Activated T-helper 1 cell treated with anti-CD3 and anti-CD28 coated beads, Interleukin-12 subunit alpha, Interleukin-12 subunit beta, Interleukin-2, Interleukin-4 antibody, amounts not matched to agents 30 ng/mL and 10 ng/mL and 1 ng/mL, durations not matched to agents 14 hours and 24 hours and 36 hours (primary cell): Measurements from ENCODE around the gene CDH13. TPM values are rescaled to one million over a fixed set of nuclear protein-coding genes. Genes with fewer than 3 reads are reported as not detected.

Source experiments
- DNase-seq: peaks from one replicate; pipeline ENCODE4 v3.0.0; 2021; ENCODE audit warnings: low spot score
- H3K27ac Mint-ChIP-seq: one replicate; pipeline ENCODE4 v1.8.0; 2021; ENCODE audit warnings: mild to moderate bottlenecking, mixed read lengths
- H3K27me3 Mint-ChIP-seq: one replicate; pipeline ENCODE4 v1.8.0; 2022; ENCODE audit warnings: mild to moderate bottlenecking, moderate library complexity, mixed read lengths; ENCODE audit not compliant: insufficient read depth
- H3K36me3 Mint-ChIP-seq: one replicate; pipeline ENCODE4 v1.8.0; 2021; ENCODE audit warnings: low read depth, mixed read lengths
- H3K4me1 Mint-ChIP-seq: one replicate; pipeline ENCODE4 v1.8.0; 2021; ENCODE audit warnings: low read depth, mixed read lengths
- H3K4me3 Mint-ChIP-seq: one replicate; pipeline ENCODE4 v1.8.0; 2021; ENCODE audit warnings: mild to moderate bottlenecking, moderate library complexity, mixed read lengths
- H3K9me3 Mint-ChIP-seq: one replicate; pipeline ENCODE4 v1.8.0; 2021; ENCODE audit warnings: mixed read lengths
- intact Hi-C: fragments of 100-400 bp; cut with micrococcal nuclease; formaldehyde crosslinking; loops from one replicate; pipeline ENCODE4 v1.15.1; 2024
- total RNA-seq: library from RNA; stranded (reverse); gene quantifications from 2 replicates; pipeline ENCODE4 v1.2.3, GENCODE V29; 2022

Gene CDH13
- total RNA-seq, 1 donor from 2014 or later: not detected

- no peaks in the 10 kb centered on the region for H3K36me3 Mint-ChIP-seq
- H3K27me3 Mint-ChIP-seq: no peaks in the 10 kb centered on the region
- H3K4me3 Mint-ChIP-seq: no peak overlapping the region
- no peaks in the 10 kb centered on the region for H3K9me3 Mint-ChIP-seq
- no peaks in the 10 kb centered on the region for H3K4me1 Mint-ChIP-seq
- intact Hi-C loops: no loop called here
- no peak overlapping the region for H3K27ac Mint-ChIP-seq
- no peak for DNase-seq
These were observed 708.3 kb downstream of the CDH13 start for GRCh38 chr16:83335076-83335475.

GRCh38 chr16:83336603-83337002 is 709.8 kb downstream of the CDH13 start:
- intact Hi-C loops: no loop called here
- H3K9me3 Mint-ChIP-seq: no peaks in the 10 kb centered on the region
- no peaks in the 10 kb centered on the region for H3K27me3 Mint-ChIP-seq

GRCh38 chr16:83338138-83338537 is 711.4 kb downstream of the CDH13 start:
- no peak overlapping the region for H3K27ac Mint-ChIP-seq
- no peak overlapping the region for H3K4me3 Mint-ChIP-seq
- H3K36me3 Mint-ChIP-seq: no peaks in the 10 kb centered on the region
- no peak for DNase-seq
- no peaks in the 10 kb centered on the region for H3K4me1 Mint-ChIP-seq
- H3K27me3 Mint-ChIP-seq: no peaks in the 10 kb centered on the region
- intact Hi-C loops: no loop called here
- no peaks in the 10 kb centered on the region for H3K9me3 Mint-ChIP-seq

More at GRCh38 chr16:83336603-83337002, 709.8 kb downstream of the CDH13 start:
- H3K36me3 Mint-ChIP-seq: no peaks in the 10 kb centered on the region
- H3K4me1 Mint-ChIP-seq: no peaks in the 10 kb centered on the region
- H3K4me3 Mint-ChIP-seq: no peak overlapping the region
- H3K27ac Mint-ChIP-seq: no peak overlapping the region
- DNase-seq: no peak

GRCh38 chr16:83338941-83339340 is 712.2 kb downstream of the CDH13 start:
- intact Hi-C loops: no loop called here
- H3K4me1 Mint-ChIP-seq: no peaks in the 10 kb centered on the region
- no peaks in the 10 kb centered on the region for H3K27me3 Mint-ChIP-seq
- no peak overlapping the region for H3K27ac Mint-ChIP-seq
- no peak for DNase-seq
- no peak overlapping the region for H3K4me3 Mint-ChIP-seq
- no peaks in the 10 kb centered on the region for H3K9me3 Mint-ChIP-seq
- H3K36me3 Mint-ChIP-seq: no peaks in the 10 kb centered on the region

- H3K27ac Mint-ChIP-seq: no peak overlapping the region
- H3K4me1 Mint-ChIP-seq: no peaks in the 10 kb centered on the region
- no peaks in the 10 kb centered on the region for H3K36me3 Mint-ChIP-seq
- H3K9me3 Mint-ChIP-seq: no peaks in the 10 kb centered on the region
- DNase-seq: no peak
- no peak overlapping the region for H3K4me3 Mint-ChIP-seq
- no peaks in the 10 kb centered on the region for H3K27me3 Mint-ChIP-seq
- intact Hi-C loops: no loop called here
These were observed 717.2 kb downstream of the CDH13 start for GRCh38 chr16:83343935-83344366.

- Mint-ChIP-seq H3K4me1 (no peaks in the 10 kb centered on the region), H3K4me3 (no peak overlapping the region), H3K27me3 (no peaks in the 10 kb centered on the region), H3K9me3 (no peaks in the 10 kb centered on the region), H3K27ac (no peak overlapping the region), H3K36me3 (no peaks in the 10 kb centered on the region)
- intact Hi-C loops: no loop called here
- no peak for DNase-seq
These were observed 719.3 kb downstream of the CDH13 start for GRCh38 chr16:83345846-83346640.

- Mint-ChIP-seq H3K4me1 (no peaks in the 10 kb centered on the region), H3K4me3 (no peak overlapping the region), H3K27me3 (no peaks in the 10 kb centered on the region), H3K36me3 (no peaks in the 10 kb centered on the region), H3K27ac (no peak overlapping the region), H3K9me3 (no peaks in the 10 kb centered on the region)
- DNase-seq: no peak
- intact Hi-C loops: no loop called here
These were observed 722.2 kb downstream of the CDH13 start for GRCh38 chr16:83348991-83349390.

GRCh38 chr16:83350481-83350880 is 723.7 kb downstream of the CDH13 start:
- no peak for DNase-seq
- no peaks in the 10 kb centered on the region for H3K27me3 Mint-ChIP-seq
- H3K9me3 Mint-ChIP-seq: no peaks in the 10 kb centered on the region
- intact Hi-C loops: no loop called here
- H3K4me1 Mint-ChIP-seq: no peaks in the 10 kb centered on the region
- no peaks in the 10 kb centered on the region for H3K36me3 Mint-ChIP-seq
- no peak overlapping the region for H3K27ac Mint-ChIP-seq
- no peak overlapping the region for H3K4me3 Mint-ChIP-seq

GRCh38 chr16:83351846-83352245 is 725.1 kb downstream of the CDH13 start:
- intact Hi-C loops: no loop called here
- no peaks in the 10 kb centered on the region for H3K9me3 Mint-ChIP-seq
- H3K27me3 Mint-ChIP-seq: no peaks in the 10 kb centered on the region
- no peak overlapping the region for H3K4me3 Mint-ChIP-seq
- H3K27ac Mint-ChIP-seq: no peak overlapping the region
- no peaks in the 10 kb centered on the region for H3K36me3 Mint-ChIP-seq
- no peak for DNase-seq
- no peaks in the 10 kb centered on the region for H3K4me1 Mint-ChIP-seq

GRCh38 chr16:83353241-83353640 is 726.5 kb downstream of the CDH13 start:
- intact Hi-C loops: no loop called here
- Mint-ChIP-seq H3K27me3 (no peaks in the 10 kb centered on the region), H3K27ac (no peak overlapping the region), H3K4me3 (no peak overlapping the region), H3K36me3 (no peaks in the 10 kb centered on the region), H3K4me1 (no peaks in the 10 kb centered on the region), H3K9me3 (no peaks in the 10 kb centered on the region)
- no peak for DNase-seq

- Mint-ChIP-seq H3K27ac (no peak overlapping the region), H3K4me3 (no peak overlapping the region), H3K9me3 (no peaks in the 10 kb centered on the region), H3K27me3 (no peaks in the 10 kb centered on the region), H3K36me3 (no peaks in the 10 kb centered on the region), H3K4me1 (no peaks in the 10 kb centered on the region)
- DNase-seq: no peak
- intact Hi-C loops: no loop called here
These were observed 727.2 kb downstream of the CDH13 start for GRCh38 chr16:83354015-83354414.

GRCh38 chr16:83355570-83356218 is 728.9 kb downstream of the CDH13 start:
- DNase-seq: no peak
- no peak overlapping the region for H3K27ac Mint-ChIP-seq
- H3K36me3 Mint-ChIP-seq: no peaks in the 10 kb centered on the region
- no peaks in the 10 kb centered on the region for H3K4me1 Mint-ChIP-seq
- no peaks in the 10 kb centered on the region for H3K9me3 Mint-ChIP-seq
- H3K27me3 Mint-ChIP-seq: no peaks in the 10 kb centered on the region
- no peak overlapping the region for H3K4me3 Mint-ChIP-seq
- intact Hi-C loops: loop anchor here (2.0 kb wide), 1 partner anchor 59 kb away; no protein-coding TSS in a partner anchor

- H3K27ac Mint-ChIP-seq: no peak overlapping the region
- H3K9me3 Mint-ChIP-seq: no peaks in the 10 kb centered on the region
- DNase-seq: no peak
- H3K36me3 Mint-ChIP-seq: no peaks in the 10 kb centered on the region
- no peaks in the 10 kb centered on the region for H3K4me1 Mint-ChIP-seq
- H3K27me3 Mint-ChIP-seq: no peaks in the 10 kb centered on the region
- no peak overlapping the region for H3K4me3 Mint-ChIP-seq
- intact Hi-C loops: loop anchor here (2.0 kb wide), 1 partner anchor 59 kb away; no protein-coding TSS in a partner anchor
These were observed 729.5 kb downstream of the CDH13 start for GRCh38 chr16:83356266-83356665.
